ENCODE measurements around the gene KRTDAP.
"Not testable (repeated sequence)": the region's sequence is repeated elsewhere in the genome, so short reads cannot be mapped to it uniquely, and the experiment has no call there.

KRTDAP gene

GRCh38 chr19:35471946-35472345 lies 18.3 kb downstream of the KRTDAP start:
- Histone ChIP-seq H3K79me2 (ENCODE audit: insufficient read depth, low read depth) (no peaks in the 10 kb centered on the region), H3K27ac (no peak overlapping the region), H3K9ac (no peak overlapping the region), H3K36me3 (ENCODE audit: insufficient read depth) (no peaks in the 10 kb centered on the region), H3K27me3 (ENCODE audit: insufficient read depth, low read depth) (peaks cover 4% of the 10 kb centered on the region; the same call in 1 of the 2 replicates), H3K4me1 (ENCODE audit: low read depth, poor library complexity, severe bottlenecking) (no peaks in the 10 kb centered on the region), H2AFZ (ENCODE audit: low read depth) (no peak overlapping the region), H3K4me2 (no peak overlapping the region), H3K4me3 (IDR thresholded peaks at IDR 0.05; ENCODE audit: insufficient read depth, low read depth, low read length) (no peak overlapping the region), H4K20me1 (ENCODE audit: insufficient read depth) (no peaks in the 10 kb centered on the region)
- TF ChIP-seq CTCF (conservative IDR thresholded peaks at IDR 0.05; ENCODE audit: low read depth, low read length): no peak

GRCh38 chr19:35471075-35471474 lies 19.2 kb downstream of the KRTDAP start:
- H3K36me3 ChIP-seq (ENCODE audit: insufficient read depth); H3K27ac ChIP-seq: not testable (repeated sequence)

GRCh38 chr19:35470128-35470527 lies 20.1 kb downstream of the KRTDAP start:
- H3K27ac ChIP-seq: no peak overlapping the region
- no peaks in the 10 kb centered on the region for H3K36me3 ChIP-seq (ENCODE audit: insufficient read depth)
- no peaks in the 10 kb centered on the region for H4K20me1 ChIP-seq (ENCODE audit: insufficient read depth)
- no peaks in the 10 kb centered on the region for H3K79me2 ChIP-seq (ENCODE audit: insufficient read depth, low read depth)
- no peak overlapping the region for H3K9ac ChIP-seq
- no peak overlapping the region for H3K4me2 ChIP-seq
- no peaks in the 10 kb centered on the region for H3K4me1 ChIP-seq (ENCODE audit: low read depth, poor library complexity, severe bottlenecking)
- H3K27me3 ChIP-seq (ENCODE audit: insufficient read depth, low read depth): peaks cover 15% of the 10 kb centered on the region; the same call in 1 of the 2 replicates
- no peak for TF ChIP-seq CTCF (conservative IDR thresholded peaks at IDR 0.05; ENCODE audit: low read depth, low read length)
- no peak overlapping the region for H3K4me3 ChIP-seq (IDR thresholded peaks at IDR 0.05; ENCODE audit: insufficient read depth, low read depth, low read length)
- no peak overlapping the region for H2AFZ ChIP-seq (ENCODE audit: low read depth)

More at GRCh38 chr19:35471075-35471474, 19.2 kb downstream of the KRTDAP start:
- H3K4me3 ChIP-seq (IDR thresholded peaks at IDR 0.05; ENCODE audit: insufficient read depth, low read depth, low read length); H3K4me2 ChIP-seq; H4K20me1 ChIP-seq (ENCODE audit: insufficient read depth); H3K4me1 ChIP-seq (ENCODE audit: low read depth, poor library complexity, severe bottlenecking); H2AFZ ChIP-seq (ENCODE audit: low read depth); H3K9ac ChIP-seq; H3K79me2 ChIP-seq (ENCODE audit: insufficient read depth, low read depth): not testable (repeated sequence)
- H3K27me3 ChIP-seq (ENCODE audit: insufficient read depth, low read depth): peaks cover 10% of the 10 kb centered on the region; the same call in 1 of the 2 replicates

- TF ChIP-seq CTCF (conservative IDR thresholded peaks at IDR 0.05; ENCODE audit: low read depth, low read length): no peak
- H3K4me1 ChIP-seq (ENCODE audit: low read depth, poor library complexity, severe bottlenecking): no peaks in the 10 kb centered on the region
These were observed 21.6 kb downstream of the KRTDAP start for GRCh38 chr19:35468637-35469036.

GRCh38 chr19:35466259-35466658 lies 24.0 kb downstream of the KRTDAP start:
- H3K79me2 ChIP-seq (ENCODE audit: insufficient read depth, low read depth): no peaks in the 10 kb centered on the region
- no peaks in the 10 kb centered on the region for H3K4me1 ChIP-seq (ENCODE audit: low read depth, poor library complexity, severe bottlenecking)
- H2AFZ ChIP-seq (ENCODE audit: low read depth): no peak overlapping the region
- no peak overlapping the region for H3K9ac ChIP-seq
- H4K20me1 ChIP-seq (ENCODE audit: insufficient read depth): no peaks in the 10 kb centered on the region
- H3K4me2 ChIP-seq: no peak overlapping the region
- H3K27ac ChIP-seq: no peak overlapping the region
- H3K36me3 ChIP-seq (ENCODE audit: insufficient read depth): no peaks in the 10 kb centered on the region
- TF ChIP-seq CTCF (conservative IDR thresholded peaks at IDR 0.05; ENCODE audit: low read depth, low read length): no peak
- peaks cover 37% of the 10 kb centered on the region; the same call in 1 of the 2 replicates for H3K27me3 ChIP-seq (ENCODE audit: insufficient read depth, low read depth)
- H3K4me3 ChIP-seq (IDR thresholded peaks at IDR 0.05; ENCODE audit: insufficient read depth, low read depth, low read length): no peak overlapping the region

More at GRCh38 chr19:35468637-35469036, 21.6 kb downstream of the KRTDAP start:
- no peak overlapping the region for H2AFZ ChIP-seq (ENCODE audit: low read depth)
- no peak overlapping the region for H3K4me2 ChIP-seq
- H3K36me3 ChIP-seq (ENCODE audit: insufficient read depth): no peaks in the 10 kb centered on the region
- no peak overlapping the region for H3K4me3 ChIP-seq (IDR thresholded peaks at IDR 0.05; ENCODE audit: insufficient read depth, low read depth, low read length)
- H3K79me2 ChIP-seq (ENCODE audit: insufficient read depth, low read depth): no peaks in the 10 kb centered on the region
- H3K9ac ChIP-seq: no peak overlapping the region
- H3K27ac ChIP-seq: no peak overlapping the region
- no peaks in the 10 kb centered on the region for H4K20me1 ChIP-seq (ENCODE audit: insufficient read depth)
- peaks cover 28% of the 10 kb centered on the region; the same call in 1 of the 2 replicates for H3K27me3 ChIP-seq (ENCODE audit: insufficient read depth, low read depth)

- not testable (repeated sequence) for H3K27ac ChIP-seq; H3K79me2 ChIP-seq (ENCODE audit: insufficient read depth, low read depth); H4K20me1 ChIP-seq (ENCODE audit: insufficient read depth); H3K4me1 ChIP-seq (ENCODE audit: low read depth, poor library complexity, severe bottlenecking); H2AFZ ChIP-seq (ENCODE audit: low read depth); H3K4me3 ChIP-seq (IDR thresholded peaks at IDR 0.05; ENCODE audit: insufficient read depth, low read depth, low read length); H3K4me2 ChIP-seq; H3K9ac ChIP-seq; H3K36me3 ChIP-seq (ENCODE audit: insufficient read depth)
- H3K27me3 ChIP-seq (ENCODE audit: insufficient read depth, low read depth): peaks cover 46% of the 10 kb centered on the region; the same call in 1 of the 2 replicates
These were observed 27.3 kb downstream of the KRTDAP start for GRCh38 chr19:35462956-35463355.
